CD4-positive, CD25-positive, alpha-beta regulatory T cell (primary cell): ENCODE measurements around the gene ANKS3. TPM values are rescaled to one million over a fixed set of nuclear protein-coding genes. Genes with fewer than 3 reads are reported as not detected.

ENCODE experiments used
- ATAC-seq, 2 donors: fragments of 150-1000 bp; cut with Tn5 transposase; one replicate each; pipeline ENCODE4 v1.10.0; 2021; ENCODE audit warnings: low read depth in 2 of 2, moderate number of reproducible peaks in 2 of 2, moderate library complexity in 1 of 2
- DNase-seq, 3 donors: peaks; one replicate each; pipeline versions ENCODE4 v3.0.0 to v3.0.0-alpha.2; 2012 to 2022; ENCODE audit warnings: mixed read lengths in 1 of 3
- H3K27ac ChIP-seq: one replicate; pipeline ENCODE4 v1.7.0; 2013; ENCODE audit warnings: mild to moderate bottlenecking, low read length; ENCODE audit not compliant: insufficient read depth, poor library complexity, severe bottlenecking
- H3K27me3 ChIP-seq: one replicate; pipeline ENCODE4 v1.7.0; 2013; ENCODE audit warnings: low read length; ENCODE audit not compliant: control insufficient read depth, insufficient read depth
- H3K36me3 ChIP-seq: one replicate; pipeline ENCODE4 v1.7.0; 2013; ENCODE audit warnings: mild to moderate bottlenecking, low read length, moderate library complexity; ENCODE audit not compliant: control insufficient read depth, insufficient read depth
- H3K4me1 ChIP-seq: 2 replicates; pipeline ENCODE4 v1.7.0; 2013; ENCODE audit warnings: mild to moderate bottlenecking, low read length; ENCODE audit not compliant: insufficient read depth, control insufficient read depth, poor library complexity, severe bottlenecking
- H3K4me3 ChIP-seq: one replicate; pipeline ENCODE4 v1.7.0; 2013; ENCODE audit warnings: low read depth, mild to moderate bottlenecking, low read length, moderate library complexity
- H3K9me3 ChIP-seq, 2 experiments: 1 replicate in 1 of 2; 2 replicates in 1 of 2; pipeline ENCODE4 v1.7.0; 2013; ENCODE audit warnings: low read length in 2 of 2, mild to moderate bottlenecking in 1 of 2, moderate library complexity in 1 of 2; ENCODE audit not compliant: control insufficient read depth in 2 of 2
- H3K27ac Mint-ChIP-seq, 3 donors: one replicate each; pipeline ENCODE4 v1.8.0; 2020 to 2022; ENCODE audit warnings: mild to moderate bottlenecking in 3 of 3, mixed read lengths in 3 of 3, moderate library complexity in 2 of 3
- H3K27me3 Mint-ChIP-seq: one replicate; pipeline ENCODE4 v1.8.0; 2022; ENCODE audit warnings: mild to moderate bottlenecking, mixed read lengths
- H3K36me3 Mint-ChIP-seq: one replicate; pipeline ENCODE4 v1.8.0; 2020; ENCODE audit warnings: mixed read lengths
- H3K4me1 Mint-ChIP-seq, 4 donors: one replicate each; pipeline ENCODE4 v1.8.0; 2020 to 2022; ENCODE audit warnings: mixed read lengths in 4 of 4, mild to moderate bottlenecking in 1 of 4
- H3K4me3 Mint-ChIP-seq, 4 donors: one replicate each; pipeline ENCODE4 v1.8.0; 2020 to 2022; ENCODE audit warnings: mild to moderate bottlenecking in 4 of 4, mixed read lengths in 4 of 4, moderate library complexity in 3 of 4
- H3K9me3 Mint-ChIP-seq, 7 donors: one replicate each; pipeline ENCODE4 v1.8.0; 2020 to 2022; ENCODE audit warnings: mixed read lengths in 7 of 7, mild to moderate bottlenecking in 3 of 7, moderate library complexity in 2 of 7
- polyA plus RNA-seq, 4 donors: library from polyadenylated mRNA; unstranded; fragments of 300-500 nt; fragmentation: Illumina TruSeq; gene quantifications; one replicate each; pipeline ENCODE4 v1.2.3, GENCODE V29; 2021
- total RNA-seq: library from RNA; stranded (reverse); gene quantifications from one replicate; pipeline ENCODE4 v1.2.3, GENCODE V29; 2022

The ANKS3 gene
- total and polyA plus RNA-seq, 5 donors from 2014 or later, result 1.4 to 20.4 (median 3.2) TPM

- Histone ChIP-seq H3K4me1 (peaks cover 16% of the 10 kb centered on the region), H3K4me3 (no peak overlapping the region), H3K27ac (no peak overlapping the region), H3K9me3 (no peaks in the 10 kb centered on the region), H3K36me3 (peaks cover 43% of the 10 kb centered on the region), H3K27me3 (no peaks in the 10 kb centered on the region)
- peak overlapping the region in 1 of 3 donors; percentile 88 for H3K27ac Mint-ChIP-seq
- peaks cover 5% of the 10 kb centered on the region for H3K36me3 Mint-ChIP-seq
- DNase-seq (no peak), ATAC-seq (no peak)
- H3K4me3 Mint-ChIP-seq, result peak overlapping the region in 2 of 4 donors; percentile 46 to 83
- H3K4me1 Mint-ChIP-seq, result peaks cover 0 to 20% (median 4%) of the 10 kb centered on the region in 4 donors
- no peaks in the 10 kb centered on the region for H3K9me3 Mint-ChIP-seq
- no peaks in the 10 kb centered on the region for H3K27me3 Mint-ChIP-seq
These were observed 36.9 kb downstream of the ANKS3 start for GRCh38 chr16:4696905-4697847.

DNA sequence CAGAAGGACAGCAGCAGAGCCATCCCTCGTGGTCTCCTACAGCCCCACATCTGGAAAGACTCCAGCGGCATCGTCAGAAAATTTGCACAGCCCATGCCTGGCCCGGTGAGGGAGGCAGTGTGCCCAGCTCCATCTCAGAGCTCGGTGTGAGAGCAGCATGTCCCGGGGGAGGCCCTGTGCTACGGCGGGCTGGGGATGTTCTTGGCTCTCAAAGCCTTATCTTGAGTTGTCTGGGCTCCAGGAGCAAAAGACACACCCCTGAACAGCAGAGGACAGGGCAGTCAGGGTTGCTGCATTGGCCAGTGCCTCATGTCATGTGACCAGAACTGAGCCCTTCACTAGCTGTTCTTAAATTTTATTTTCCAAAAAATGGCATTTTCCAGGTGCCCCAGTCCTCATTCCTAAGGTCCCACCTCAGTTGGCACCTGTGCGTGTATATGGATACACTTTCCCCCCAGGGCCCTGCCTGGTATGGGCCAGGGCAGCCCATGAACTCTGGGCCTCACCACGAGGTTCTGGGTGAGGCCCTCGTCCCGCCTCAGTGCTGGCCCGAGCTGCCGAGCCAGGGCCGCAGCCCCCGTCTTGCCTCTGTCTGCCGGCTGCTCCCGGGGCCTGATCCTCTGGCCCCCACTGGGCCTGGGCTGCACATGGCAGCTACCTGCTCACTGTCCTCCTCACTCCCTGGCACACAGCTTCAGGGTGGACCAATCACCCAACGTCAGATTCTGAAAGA lies 37.7 kb downstream of the ANKS3 start:
- peaks cover 17% of the 10 kb centered on the region for H3K4me1 ChIP-seq
- no peak overlapping the region for H3K27ac ChIP-seq
- no peak overlapping the region for H3K27ac Mint-ChIP-seq
- no peak overlapping the region for H3K4me3 ChIP-seq
- no peak for DNase-seq
- H3K27me3 Mint-ChIP-seq, result no peaks in the 10 kb centered on the region
- no peak for ATAC-seq
- peak overlapping the region in 3 of 4 donors; percentile 28 to 83 (median 78) for H3K4me3 Mint-ChIP-seq
- peaks cover 0 to 22% (median 4%) of the 10 kb centered on the region in 4 donors for H3K4me1 Mint-ChIP-seq
- no peaks in the 10 kb centered on the region for H3K9me3 Mint-ChIP-seq
- H3K27me3 ChIP-seq, result no peaks in the 10 kb centered on the region
- H3K36me3 ChIP-seq, result peaks cover 39% of the 10 kb centered on the region
- no peaks in the 10 kb centered on the region for H3K9me3 ChIP-seq
- H3K36me3 Mint-ChIP-seq, result peaks cover 5% of the 10 kb centered on the region

DNA sequence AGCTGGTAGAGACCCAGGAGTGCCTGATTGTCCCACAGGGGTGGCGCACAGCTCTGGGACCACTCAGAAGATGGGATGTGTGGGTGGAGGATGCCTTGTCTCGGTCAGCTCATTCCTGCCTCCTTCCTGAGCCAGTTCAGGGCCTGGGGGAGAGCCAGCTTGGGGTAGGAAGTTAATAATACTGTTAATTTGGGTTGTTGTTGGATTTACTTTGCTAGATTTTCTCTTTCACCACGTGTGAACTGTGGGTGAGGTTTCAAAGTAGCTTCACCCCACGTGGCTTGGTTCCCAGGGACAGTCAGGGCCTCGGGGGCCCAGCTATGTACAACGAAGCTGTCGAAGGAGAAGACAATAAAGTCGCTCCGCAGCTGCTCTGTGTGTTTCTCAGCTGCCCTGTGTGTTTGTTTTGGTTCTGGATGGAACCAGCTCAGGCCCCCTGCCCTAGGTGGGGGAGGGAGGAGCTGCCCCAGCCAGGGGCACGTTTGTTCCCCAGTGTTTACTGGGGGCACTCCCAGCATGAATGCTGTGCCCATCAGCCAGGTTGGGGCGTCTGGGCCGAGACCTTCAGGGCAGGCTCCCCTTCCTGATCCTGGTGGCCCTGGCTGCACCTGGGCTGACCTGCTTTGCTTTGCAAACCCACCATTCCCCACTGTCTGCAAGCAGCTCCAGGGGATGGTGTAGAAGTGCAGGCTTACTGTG lies 38.4 kb downstream of the ANKS3 start:
- Histone ChIP-seq H3K27ac (no peak overlapping the region), H3K4me3 (no peak overlapping the region), H3K9me3 (no peaks in the 10 kb centered on the region), H3K4me1 (peaks cover 17% of the 10 kb centered on the region), H3K27me3 (no peaks in the 10 kb centered on the region), H3K36me3 (peaks cover 36% of the 10 kb centered on the region)
- no peak for DNase-seq
- peaks cover 5% of the 10 kb centered on the region for H3K36me3 Mint-ChIP-seq
- H3K4me3 Mint-ChIP-seq, result peak overlapping the region; percentile 65 to 87 (median 80)
- no peaks in the 10 kb centered on the region for H3K9me3 Mint-ChIP-seq
- no peaks in the 10 kb centered on the region for H3K27me3 Mint-ChIP-seq
- peaks cover 0 to 23% (median 4%) of the 10 kb centered on the region in 4 donors for H3K4me1 Mint-ChIP-seq
- ATAC-seq, result no peak
- peak overlapping the region; percentile 23 to 86 (median 32) for H3K27ac Mint-ChIP-seq

- peaks cover 5% of the 10 kb centered on the region for H3K36me3 Mint-ChIP-seq
- Histone ChIP-seq H3K4me3 (no peak overlapping the region), H3K4me1 (peaks cover 17% of the 10 kb centered on the region), H3K9me3 (no peaks in the 10 kb centered on the region), H3K27me3 (no peaks in the 10 kb centered on the region), H3K36me3 (peaks cover 30% of the 10 kb centered on the region), H3K27ac (peak overlapping the region; percentile 88)
- peaks cover 0 to 23% (median 4%) of the 10 kb centered on the region in 4 donors for H3K4me1 Mint-ChIP-seq
- no peaks in the 10 kb centered on the region for H3K9me3 Mint-ChIP-seq
- peak overlapping the region; percentile 66 to 86 (median 83) for H3K27ac Mint-ChIP-seq
- no peak for DNase-seq
- H3K4me3 Mint-ChIP-seq, result peak overlapping the region; percentile 65 to 87 (median 80)
- H3K27me3 Mint-ChIP-seq, result no peaks in the 10 kb centered on the region
- no peak for ATAC-seq
These were observed 39.2 kb downstream of the ANKS3 start for GRCh38 chr16:4694642-4695451.

- Mint-ChIP-seq H3K27me3 (no peaks in the 10 kb centered on the region), H3K36me3 (no peaks in the 10 kb centered on the region)
These were observed 40.0 kb downstream of the ANKS3 start for GRCh38 chr16:4693956-4694641.

DNA sequence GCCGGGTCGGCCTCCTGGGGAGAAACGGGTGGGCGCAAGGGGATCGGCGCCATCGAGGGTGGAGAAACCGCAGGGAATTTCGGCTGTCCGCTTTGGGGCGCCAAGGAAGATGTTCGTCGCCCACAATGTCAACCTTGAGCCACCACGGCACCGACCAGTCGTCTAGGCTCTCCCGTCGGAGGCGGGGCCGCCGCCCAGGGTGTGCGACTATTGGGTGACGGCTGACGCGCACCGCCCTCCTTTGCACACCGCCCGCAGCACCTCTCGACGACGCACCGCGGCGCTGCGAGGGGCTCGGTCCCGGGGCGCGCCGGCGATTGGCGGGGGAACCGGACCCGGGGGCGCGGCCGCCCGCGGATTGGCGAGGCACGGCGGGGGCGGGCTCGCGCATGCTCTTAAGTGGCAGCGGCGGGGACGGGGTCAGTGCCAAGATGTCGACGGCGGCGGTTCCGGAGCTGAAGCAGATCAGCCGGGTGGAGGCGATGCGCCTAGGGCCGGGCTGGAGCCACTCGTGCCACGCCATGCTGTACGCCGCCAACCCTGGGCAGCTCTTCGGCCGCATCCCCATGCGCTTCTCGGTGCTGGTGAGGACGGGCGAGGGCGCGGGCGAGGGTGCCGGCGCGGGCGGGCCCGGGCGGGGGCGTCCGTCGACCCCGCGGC lies 40.6 kb downstream of the ANKS3 start, which contains the start of gene NUDT16L1:
Gene NUDT16L1, plus strand, starts transcription at position 267 of the 660 bp plus-strand sequence. Its CDS starts 165 bp downstream, at position 432.
- DNase-seq (peak; percentile 95 to 98 (median 97)), ATAC-seq (peak; percentile 93 to 95)
- Histone ChIP-seq H3K27me3 (no peaks in the 10 kb centered on the region), H3K9me3 (no peaks in the 10 kb centered on the region), H3K4me1 (peaks cover 17% of the 10 kb centered on the region), H3K36me3 (peaks cover 23% of the 10 kb centered on the region), H3K4me3 (peak within 1 kb of the TSS; percentile 29), H3K27ac (peak within 1 kb of the TSS; percentile 88)
- no peaks in the 10 kb centered on the region for H3K27me3 Mint-ChIP-seq
- no peaks in the 10 kb centered on the region for H3K9me3 Mint-ChIP-seq
- H3K4me1 Mint-ChIP-seq, result peaks cover 0 to 23% (median 4%) of the 10 kb centered on the region in 4 donors
- peak within 1 kb of the TSS; percentile 87 to 96 (median 93) for H3K4me3 Mint-ChIP-seq
- peak within 1 kb of the TSS; percentile 71 to 90 (median 83) for H3K27ac Mint-ChIP-seq
- H3K36me3 Mint-ChIP-seq, result no peaks in the 10 kb centered on the region

More at GRCh38 chr16:4693956-4694641, 40.0 kb downstream of the ANKS3 start:
- Histone ChIP-seq H3K4me3 (no peak overlapping the region), H3K27me3 (no peaks in the 10 kb centered on the region), H3K4me1 (peaks cover 17% of the 10 kb centered on the region), H3K27ac (peak overlapping the region; percentile 88), H3K36me3 (peaks cover 24% of the 10 kb centered on the region), H3K9me3 (no peaks in the 10 kb centered on the region)
- DNase-seq (peak in 2 of 3 donors; percentile 48 to 61), ATAC-seq (peak; percentile 34 to 42)
- H3K4me1 Mint-ChIP-seq, result peaks cover 0 to 23% (median 4%) of the 10 kb centered on the region in 4 donors
- peak overlapping the region; percentile 65 to 95 (median 82) for H3K4me3 Mint-ChIP-seq
- no peaks in the 10 kb centered on the region for H3K9me3 Mint-ChIP-seq
- H3K27ac Mint-ChIP-seq, result peak overlapping the region; percentile 26 to 83 (median 75)
